ENCODE measurements around the gene PFDN4.
A peak's percentile ranks its signal among the peaks of the same experiment; 100 is the strongest.

- TF ChIP-seq POLR2A (IDR thresholded peaks at IDR 0.05), result peak in 1 of 2 donors; percentile 58
- TF ChIP-seq CTCF (IDR thresholded peaks at IDR 0.05), result peak; percentile 54 to 84 (median 63)
Observed at GRCh38 chr20:54207743-54208547, at the start of gene PFDN4.

All from thyroid gland (tissue), 4 donors.